Measurements from ENCODE around the gene CEMIP2.
A peak's percentile ranks its signal among the peaks of the same experiment; 100 is the strongest.

Gene CEMIP2

GRCh38 chr9:71765693-71766092 is 2.6 kb downstream of the CEMIP2 start:
- no peak overlapping the region for H3K4me3 ChIP-seq (ENCODE audit: low read length)
- no peak for TF ChIP-seq CTCF (conservative IDR thresholded peaks at IDR 0.05; ENCODE audit: low read length)

GRCh38 chr9:71764891-71765290 is 3.4 kb downstream of the CEMIP2 start:
- no peak for TF ChIP-seq CTCF (conservative IDR thresholded peaks at IDR 0.05; ENCODE audit: low read length)
- no peak overlapping the region for H3K4me3 ChIP-seq (ENCODE audit: low read length)
- DNase-seq (ENCODE audit: low read depth) = no peak

More at GRCh38 chr9:71765693-71766092, 2.6 kb downstream of the CEMIP2 start:
- DNase-seq (ENCODE audit: low read depth) = no peak

GRCh38 chr9:71764463-71764862 is 3.9 kb downstream of the CEMIP2 start:
- no peak overlapping the region; the same call in none of the 2 replicates for H3K4me3 ChIP-seq (ENCODE audit: low read length)
- no peak for DNase-seq (ENCODE audit: low read depth)
- no peak for TF ChIP-seq CTCF (conservative IDR thresholded peaks at IDR 0.05; ENCODE audit: low read length)

- no peak for TF ChIP-seq CTCF (conservative IDR thresholded peaks at IDR 0.05; ENCODE audit: low read length)
- peak; percentile 86 for DNase-seq (ENCODE audit: low read depth)
- peak overlapping the region; percentile 1; the same call in 1 of the 2 replicates for H3K4me3 ChIP-seq (ENCODE audit: low read length)
These were observed 4.5 kb downstream of the CEMIP2 start for GRCh38 chr9:71763832-71764231.

GRCh38 chr9:71762900-71763653 is 5.2 kb downstream of the CEMIP2 start:
- H3K4me3 ChIP-seq (ENCODE audit: low read length) = no peak overlapping the region
- peak; percentile 92 for DNase-seq (ENCODE audit: low read depth)
- TF ChIP-seq CTCF (conservative IDR thresholded peaks at IDR 0.05; ENCODE audit: low read length) = no peak

- TF ChIP-seq CTCF (conservative IDR thresholded peaks at IDR 0.05; ENCODE audit: low read length) = no peak
- DNase-seq (ENCODE audit: low read depth) = no peak
- no peak overlapping the region for H3K4me3 ChIP-seq (ENCODE audit: low read length)
These were observed 6.4 kb downstream of the CEMIP2 start for GRCh38 chr9:71761938-71762353.

- no peak for TF ChIP-seq CTCF (conservative IDR thresholded peaks at IDR 0.05; ENCODE audit: low read length)
- DNase-seq (ENCODE audit: low read depth) = no peak
- no peak overlapping the region for H3K4me3 ChIP-seq (ENCODE audit: low read length)
These were observed 7.4 kb downstream of the CEMIP2 start for GRCh38 chr9:71760901-71761300.

Data from AG10803 (cell line).